SJCRH30 (cell line): Measurements from ENCODE around the gene DES. TPM values are rescaled to one million over a fixed set of nuclear protein-coding genes. Genes with fewer than 3 reads are reported as not detected.

ENCODE experiments used
- DNase-seq, 2 experiments: peaks; one replicate each; pipeline ENCODE4 v3.0.0-alpha.2; 2015 to 2020
- H3K27ac ChIP-seq: fragments of 250-450 bp; sonication (Bioruptor Pico); 2 replicates; pipeline ENCODE4 v1.5.1; 2020; ENCODE audit warnings: mild to moderate bottlenecking, moderate library complexity
- H3K27me3 ChIP-seq: fragments of 250-450 bp; sonication (Bioruptor Pico); 2 replicates; pipeline ENCODE4 v1.5.1; 2020; ENCODE audit warnings: mild to moderate bottlenecking, moderate library complexity
- H3K36me3 ChIP-seq: fragments of 250-450 bp; sonication (Bioruptor Pico); 2 replicates; pipeline ENCODE4 v1.5.1; 2020; ENCODE audit warnings: mild to moderate bottlenecking, moderate library complexity
- H3K4me1 ChIP-seq: fragments of 250-450 bp; sonication (Bioruptor Pico); 2 replicates; pipeline ENCODE4 v1.5.1; 2020; ENCODE audit warnings: mild to moderate bottlenecking, moderate library complexity
- H3K4me3 ChIP-seq: fragments of 250-450 bp; sonication (Bioruptor Pico); 2 replicates; pipeline ENCODE4 v1.5.1; 2020; ENCODE audit warnings: mild to moderate bottlenecking, moderate library complexity
- H3K9me3 ChIP-seq: fragments of 250-450 bp; sonication (Bioruptor Pico); replicated peaks from 2 replicates; pipeline ENCODE4 v1.5.1; 2020; ENCODE audit warnings: mild to moderate bottlenecking, moderate library complexity
- total RNA-seq: library from RNA; depleted of rRNA; stranded (reverse); fragments of >200 nt; shearing (Covaris generic); gene quantifications from 2 replicates; pipeline ENCODE4 v1.2.3, GENCODE V29; 2014

DES gene
- total RNA-seq, 1 experiment from 2014 or later, result 331 TPM

DNA sequence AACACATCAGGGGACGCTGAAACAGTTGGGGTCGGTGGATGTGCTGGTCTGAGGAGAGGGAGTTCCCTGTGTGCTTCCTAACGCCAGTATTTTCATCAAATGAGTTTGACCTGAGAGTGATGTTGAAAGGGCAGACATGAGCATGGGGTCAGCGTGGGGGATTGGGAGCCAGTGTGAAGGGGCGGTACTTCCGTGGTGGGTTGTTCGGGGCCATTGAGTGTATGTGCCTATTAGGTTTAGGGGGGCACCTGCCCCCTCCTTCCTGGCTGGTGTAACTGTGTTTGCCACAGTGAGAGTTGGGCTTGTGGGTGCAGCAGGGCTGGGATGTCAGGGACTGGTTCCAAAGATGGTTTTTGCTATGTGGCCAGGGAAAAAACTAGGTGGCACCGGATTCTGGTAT lies 40.8 kb downstream of the DES start:
- H3K4me3 ChIP-seq, result no peak overlapping the region
- no peak for DNase-seq
- H3K27ac ChIP-seq, result no peak overlapping the region
- no peaks in the 10 kb centered on the region for H3K9me3 ChIP-seq
- H3K4me1 ChIP-seq, result peaks cover 23% of the 10 kb centered on the region
- H3K36me3 ChIP-seq, result peaks cover 6% of the 10 kb centered on the region; the same call in 1 of the 2 replicates
- H3K27me3 ChIP-seq, result no peaks in the 10 kb centered on the region

DNA sequence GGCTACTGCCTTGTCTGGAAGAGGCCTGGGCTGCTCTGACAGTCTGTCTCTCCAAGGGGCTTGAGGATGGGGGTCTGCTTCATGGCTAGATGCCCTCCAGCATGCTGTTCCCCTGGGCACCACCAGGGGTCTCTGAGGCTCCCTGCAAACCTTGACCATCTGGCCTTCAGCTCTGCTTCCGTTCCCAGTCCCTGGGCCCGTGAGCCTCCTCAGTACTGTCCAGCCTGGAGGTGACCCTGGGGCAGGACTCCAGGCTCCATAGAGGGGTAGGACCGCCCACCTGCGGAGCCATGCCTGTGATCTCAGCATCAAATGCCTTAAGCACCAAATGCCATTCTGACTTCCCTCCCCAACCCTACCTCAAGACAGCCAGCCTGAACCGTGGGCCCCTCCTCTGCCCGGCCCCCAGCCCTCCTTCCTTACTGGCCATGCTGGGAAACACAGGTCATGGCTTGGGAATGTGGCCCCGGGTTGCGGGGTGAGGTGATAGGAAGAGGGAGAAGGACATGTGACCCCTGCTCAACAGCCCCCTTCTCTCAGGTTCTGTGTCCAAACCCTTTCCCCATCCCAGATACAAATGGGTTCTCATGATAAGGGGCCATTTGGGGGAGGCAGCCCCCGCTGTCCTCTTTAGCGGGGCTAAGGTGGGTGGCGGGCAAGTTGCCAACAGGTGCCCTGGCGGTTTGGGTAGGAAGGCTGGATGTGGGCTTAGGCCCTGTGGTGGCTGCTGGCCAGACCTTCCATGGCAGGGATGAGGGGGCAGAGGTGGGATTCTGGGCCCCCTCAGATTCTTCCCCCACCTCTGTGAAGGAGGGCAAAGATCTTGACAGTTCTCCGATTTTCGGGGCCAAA lies 41.5 kb downstream of the DES start:
- peak; percentile 70 to 80 for DNase-seq
- Histone ChIP-seq H3K36me3 (peaks cover 6% of the 10 kb centered on the region; the same call in 1 of the 2 replicates), H3K9me3 (no peaks in the 10 kb centered on the region), H3K4me3 (no peak overlapping the region), H3K27me3 (no peaks in the 10 kb centered on the region), H3K4me1 (peaks cover 16% of the 10 kb centered on the region), H3K27ac (no peak overlapping the region)

DNA sequence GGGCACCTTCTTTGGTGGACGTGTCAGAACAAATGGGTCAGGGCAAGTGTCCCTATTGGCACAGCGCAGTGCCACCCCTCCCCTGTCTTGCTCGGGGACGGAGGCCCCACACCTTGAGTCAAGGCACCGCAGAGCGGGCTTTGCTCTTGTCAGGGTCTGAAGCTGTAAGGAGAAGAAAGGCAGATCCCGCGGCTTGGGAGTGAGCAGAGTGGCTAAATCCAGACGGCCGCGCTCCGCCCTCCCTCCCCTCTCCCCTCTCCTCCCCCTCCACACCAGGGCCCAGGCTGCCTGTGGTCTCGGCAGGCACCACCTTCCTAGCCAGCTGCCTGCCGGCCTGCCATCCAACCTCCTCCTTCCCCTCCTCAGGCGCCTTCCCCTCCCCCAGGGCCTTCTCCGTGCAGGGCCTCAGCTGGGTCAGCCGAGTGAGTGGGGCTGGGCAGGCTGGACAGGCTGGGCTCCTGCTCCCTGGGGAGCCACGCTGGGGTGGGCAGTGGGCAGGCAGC lies 42.3 kb downstream of the DES start:
- Histone ChIP-seq H3K4me3 (no peak overlapping the region), H3K27me3 (no peaks in the 10 kb centered on the region), H3K9me3 (no peaks in the 10 kb centered on the region), H3K27ac (no peak overlapping the region), H3K4me1 (peaks cover 15% of the 10 kb centered on the region), H3K36me3 (peaks cover 6% of the 10 kb centered on the region; the same call in 1 of the 2 replicates)
- DNase-seq, result peak; percentile 91 to 92

DNA sequence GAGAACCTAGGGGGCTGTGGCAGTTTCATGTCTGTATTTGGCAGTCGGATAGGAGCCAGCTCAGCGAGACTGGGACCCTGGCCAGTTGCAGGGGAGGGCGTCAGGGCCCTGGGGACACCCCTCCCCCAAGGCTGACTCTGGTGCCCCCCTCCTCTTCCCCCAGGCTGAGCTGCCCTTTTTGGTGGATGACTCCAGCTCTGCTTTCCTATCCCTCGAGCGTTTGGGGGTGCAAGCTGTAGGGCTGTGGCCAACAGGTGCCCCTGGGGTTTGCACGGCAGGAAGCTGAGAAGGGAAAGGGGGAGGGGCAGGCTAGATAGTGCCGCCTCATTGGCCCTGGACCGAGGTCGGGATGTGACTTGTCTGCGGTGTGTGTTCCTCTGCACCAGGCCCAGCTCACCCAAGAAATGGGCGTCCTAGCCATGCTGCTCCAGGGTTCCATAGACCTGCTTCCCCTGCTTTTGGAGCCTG lies 42.9 kb downstream of the DES start:
- H3K27me3 ChIP-seq, result no peaks in the 10 kb centered on the region
- no peaks in the 10 kb centered on the region for H3K9me3 ChIP-seq
- peak; percentile 45 to 61 for DNase-seq
- no peak overlapping the region for H3K27ac ChIP-seq
- H3K36me3 ChIP-seq, result peaks cover 6% of the 10 kb centered on the region; the same call in 1 of the 2 replicates
- H3K4me1 ChIP-seq, result peaks cover 15% of the 10 kb centered on the region
- H3K4me3 ChIP-seq, result no peak overlapping the region

DNA sequence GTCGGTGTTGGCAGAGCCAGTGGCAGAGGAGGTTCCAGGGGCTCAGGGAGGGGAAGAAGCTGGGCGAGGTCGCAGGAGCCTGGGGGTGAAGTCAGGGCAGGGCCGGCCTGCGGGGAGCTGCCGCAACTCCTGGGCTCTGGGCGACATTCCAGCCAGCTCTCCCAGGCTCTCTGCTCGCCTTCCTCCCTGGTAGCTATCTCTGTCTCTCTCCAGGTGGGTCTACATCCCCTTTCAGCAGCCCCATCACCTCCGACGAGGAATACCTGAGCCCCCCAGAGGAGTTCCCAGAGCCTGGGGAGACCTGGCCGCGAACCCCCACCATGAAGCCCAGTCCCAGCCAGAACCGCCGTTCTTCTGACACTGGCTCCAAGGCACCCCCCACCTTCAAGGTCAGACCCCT lies 43.5 kb downstream of the DES start:
- H3K4me3 ChIP-seq, result no peak overlapping the region
- no peaks in the 10 kb centered on the region for H3K9me3 ChIP-seq
- peaks cover 15% of the 10 kb centered on the region for H3K4me1 ChIP-seq
- DNase-seq, result no peak
- no peak overlapping the region for H3K27ac ChIP-seq
- peaks cover 6% of the 10 kb centered on the region; the same call in 1 of the 2 replicates for H3K36me3 ChIP-seq
- no peaks in the 10 kb centered on the region for H3K27me3 ChIP-seq

DNA sequence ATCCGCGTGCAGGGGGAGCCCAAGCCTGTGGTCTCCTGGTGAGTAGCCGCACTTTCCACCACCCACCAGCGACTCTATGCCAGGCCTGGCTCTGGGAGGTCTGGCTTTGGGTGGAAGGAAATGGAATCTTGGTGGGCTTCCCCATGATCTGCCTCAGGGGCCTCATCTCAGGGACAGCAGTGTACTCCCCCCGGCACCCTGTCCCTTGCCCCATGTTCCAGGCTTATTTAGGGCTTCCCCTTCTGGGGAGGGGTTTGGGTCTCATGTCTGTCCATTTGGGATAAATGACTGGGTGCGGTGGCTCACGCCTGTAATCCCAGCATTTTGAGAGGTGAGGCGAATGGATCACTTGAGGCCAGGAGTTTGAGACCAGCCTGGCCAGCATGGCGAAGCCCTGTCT lies 44.2 kb downstream of the DES start:
- DNase-seq, result no peak
- Histone ChIP-seq H3K4me1 (peaks cover 15% of the 10 kb centered on the region), H3K27me3 (no peaks in the 10 kb centered on the region), H3K4me3 (no peak overlapping the region), H3K27ac (no peak overlapping the region), H3K36me3 (peaks cover 6% of the 10 kb centered on the region; the same call in 1 of the 2 replicates), H3K9me3 (no peaks in the 10 kb centered on the region)

DNA sequence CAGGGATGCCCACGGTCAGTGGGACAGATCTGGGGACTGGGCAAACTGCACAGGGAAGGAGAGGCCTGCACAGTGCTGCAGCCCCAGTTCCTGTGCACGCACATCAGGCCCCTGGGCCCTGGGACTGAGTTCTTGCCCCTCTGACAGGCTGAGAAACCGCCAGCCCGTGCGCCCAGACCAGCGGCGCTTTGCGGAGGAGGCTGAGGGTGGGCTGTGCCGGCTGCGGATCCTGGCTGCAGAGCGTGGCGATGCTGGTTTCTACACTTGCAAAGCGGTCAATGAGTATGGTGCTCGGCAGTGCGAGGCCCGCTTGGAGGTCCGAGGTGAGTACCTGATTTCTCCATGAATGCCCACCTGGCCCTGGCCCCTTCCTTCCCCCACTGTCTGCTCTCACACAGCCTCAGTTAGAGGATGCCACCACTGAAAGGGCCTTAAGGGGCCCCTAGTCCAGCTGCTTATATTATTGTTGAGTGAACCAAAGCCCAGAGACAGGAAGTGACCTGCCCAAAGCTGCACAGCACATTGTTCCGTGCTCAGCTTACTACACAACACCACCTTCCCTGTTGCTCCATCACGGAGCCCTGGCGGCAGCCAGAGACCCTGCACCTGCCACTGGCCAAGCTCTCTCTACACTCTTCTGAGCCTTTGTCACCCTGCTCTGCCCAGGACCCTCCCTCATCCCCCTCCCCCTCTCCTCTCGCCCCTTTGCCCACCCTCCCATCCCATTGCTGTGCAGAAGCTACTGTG lies 46.3 kb downstream of the DES start:
- no peak overlapping the region for H3K27ac ChIP-seq
- DNase-seq, result no peak
- H3K9me3 ChIP-seq, result no peaks in the 10 kb centered on the region
- peaks cover 6% of the 10 kb centered on the region; the same call in 1 of the 2 replicates for H3K36me3 ChIP-seq
- H3K4me3 ChIP-seq, result no peak overlapping the region
- no peaks in the 10 kb centered on the region for H3K27me3 ChIP-seq
- H3K4me1 ChIP-seq, result peaks cover 15% of the 10 kb centered on the region

DNA sequence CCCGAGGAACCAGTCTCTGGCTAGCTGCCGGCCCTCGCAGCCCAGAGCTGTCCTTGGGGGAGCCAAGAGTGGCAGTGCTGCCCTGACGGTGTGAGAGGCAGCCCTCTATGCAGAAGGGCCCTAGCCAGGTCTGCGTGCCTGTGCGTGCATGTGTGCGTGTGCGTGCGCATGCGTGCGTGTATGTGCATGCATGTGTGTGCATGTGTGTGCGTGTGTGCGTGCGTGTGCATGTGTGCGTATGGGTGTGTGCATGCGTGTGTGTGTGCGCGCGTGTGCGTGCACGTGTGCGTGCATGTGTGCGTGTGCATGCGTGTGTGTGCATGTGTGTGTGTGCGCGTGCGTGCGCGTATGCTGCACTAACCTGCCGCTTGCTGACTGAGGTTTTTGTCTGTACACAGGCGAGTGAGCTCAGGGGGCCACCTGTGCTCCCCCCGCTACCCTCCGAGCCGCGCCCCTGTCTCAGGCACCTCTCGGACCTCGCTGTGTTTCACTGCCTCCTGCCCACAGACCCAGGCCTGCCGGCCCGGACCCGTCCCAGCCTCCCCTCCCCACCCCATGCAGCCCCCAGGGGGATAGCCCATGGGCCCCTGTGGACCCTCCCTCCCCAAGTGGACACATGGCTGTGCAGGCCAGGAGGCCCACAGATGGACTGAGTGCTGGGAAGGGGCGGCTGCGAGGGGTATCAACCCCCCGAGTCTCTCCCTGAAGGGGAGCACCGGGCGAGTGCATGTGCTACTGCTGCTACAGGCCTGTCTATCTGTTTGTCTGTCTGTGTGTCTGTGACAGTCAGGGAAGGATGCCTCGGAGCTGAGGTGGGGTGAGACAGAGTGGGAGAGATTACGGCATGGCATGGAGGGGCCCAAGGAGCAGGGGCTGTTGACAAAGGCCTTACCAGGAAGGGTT lies 47.7 kb downstream of the DES start:
- Histone ChIP-seq H3K4me1 (peaks cover 6% of the 10 kb centered on the region), H3K27me3 (no peaks in the 10 kb centered on the region), H3K36me3 (peaks cover 6% of the 10 kb centered on the region; the same call in 1 of the 2 replicates), H3K27ac (no peak overlapping the region), H3K9me3 (no peaks in the 10 kb centered on the region), H3K4me3 (no peak overlapping the region)
- no peak for DNase-seq

DNA sequence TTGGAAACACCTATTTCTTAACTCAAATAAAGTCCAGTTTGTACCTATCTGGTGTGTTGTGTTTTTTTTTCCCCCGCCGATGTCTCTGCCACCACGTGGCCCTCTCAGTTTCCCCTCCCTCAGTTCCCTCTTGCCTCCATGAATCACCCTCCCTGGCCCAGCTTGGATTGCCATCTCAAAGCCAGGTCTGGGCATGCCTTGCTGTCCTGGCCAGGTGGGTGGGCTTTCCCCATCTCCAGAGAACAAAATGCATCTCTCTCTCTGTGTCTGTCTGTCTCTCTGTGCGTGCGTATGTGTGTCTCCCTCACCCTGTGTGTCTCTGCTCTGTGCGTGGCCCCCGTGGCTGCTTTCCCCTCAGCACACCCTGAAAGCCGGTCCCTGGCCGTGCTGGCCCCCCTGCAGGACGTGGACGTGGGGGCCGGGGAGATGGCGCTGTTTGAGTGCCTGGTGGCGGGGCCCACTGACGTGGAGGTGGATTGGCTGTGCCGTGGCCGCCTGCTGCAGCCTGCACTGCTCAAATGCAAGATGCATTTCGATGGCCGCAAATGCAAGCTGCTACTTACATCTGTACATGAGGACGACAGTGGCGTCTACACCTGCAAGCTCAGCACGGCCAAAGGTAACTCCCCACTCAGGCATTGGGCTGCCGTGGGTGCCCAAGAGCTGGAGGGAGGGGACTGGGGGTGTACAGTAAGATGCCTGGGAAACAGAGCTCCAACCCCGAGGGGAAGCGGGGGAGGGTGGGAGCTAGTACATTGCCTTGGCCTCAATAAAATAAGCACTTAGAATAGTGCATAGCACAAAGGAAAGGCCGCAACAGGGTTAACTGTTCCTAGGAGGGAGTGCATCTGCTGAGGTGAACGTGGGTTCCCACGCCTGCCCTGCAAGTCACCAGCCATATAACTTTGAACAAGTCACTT lies 48.9 kb downstream of the DES start:
- Histone ChIP-seq H3K9me3 (no peaks in the 10 kb centered on the region), H3K36me3 (peaks cover 3% of the 10 kb centered on the region; the same call in 1 of the 2 replicates), H3K27me3 (no peaks in the 10 kb centered on the region), H3K4me3 (no peak overlapping the region), H3K27ac (no peak overlapping the region), H3K4me1 (no peaks in the 10 kb centered on the region)
- DNase-seq, result no peak

DNA sequence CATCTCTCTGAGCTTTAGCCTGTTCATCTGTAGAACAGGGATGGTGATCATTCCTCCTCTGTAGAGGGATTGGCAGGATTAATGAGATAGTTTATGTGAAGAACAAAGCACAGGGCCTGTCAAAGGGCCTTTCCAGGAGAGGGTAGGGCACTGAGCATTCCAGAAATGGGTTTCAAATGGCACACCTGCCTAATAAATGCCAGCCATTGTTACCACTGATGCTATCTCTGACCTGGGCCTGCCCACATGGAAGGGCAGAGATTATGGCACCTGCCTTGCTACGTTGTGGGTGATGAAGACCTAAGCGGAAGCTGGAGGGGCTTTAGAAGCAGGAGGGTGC lies 49.5 kb downstream of the DES start:
- no peaks in the 10 kb centered on the region for H3K27me3 ChIP-seq
- no peaks in the 10 kb centered on the region for H3K4me1 ChIP-seq
- no peaks in the 10 kb centered on the region for H3K9me3 ChIP-seq
- H3K4me3 ChIP-seq, result no peak overlapping the region
- no peak for DNase-seq
- H3K36me3 ChIP-seq, result no peaks in the 10 kb centered on the region
- no peak overlapping the region for H3K27ac ChIP-seq

DNA sequence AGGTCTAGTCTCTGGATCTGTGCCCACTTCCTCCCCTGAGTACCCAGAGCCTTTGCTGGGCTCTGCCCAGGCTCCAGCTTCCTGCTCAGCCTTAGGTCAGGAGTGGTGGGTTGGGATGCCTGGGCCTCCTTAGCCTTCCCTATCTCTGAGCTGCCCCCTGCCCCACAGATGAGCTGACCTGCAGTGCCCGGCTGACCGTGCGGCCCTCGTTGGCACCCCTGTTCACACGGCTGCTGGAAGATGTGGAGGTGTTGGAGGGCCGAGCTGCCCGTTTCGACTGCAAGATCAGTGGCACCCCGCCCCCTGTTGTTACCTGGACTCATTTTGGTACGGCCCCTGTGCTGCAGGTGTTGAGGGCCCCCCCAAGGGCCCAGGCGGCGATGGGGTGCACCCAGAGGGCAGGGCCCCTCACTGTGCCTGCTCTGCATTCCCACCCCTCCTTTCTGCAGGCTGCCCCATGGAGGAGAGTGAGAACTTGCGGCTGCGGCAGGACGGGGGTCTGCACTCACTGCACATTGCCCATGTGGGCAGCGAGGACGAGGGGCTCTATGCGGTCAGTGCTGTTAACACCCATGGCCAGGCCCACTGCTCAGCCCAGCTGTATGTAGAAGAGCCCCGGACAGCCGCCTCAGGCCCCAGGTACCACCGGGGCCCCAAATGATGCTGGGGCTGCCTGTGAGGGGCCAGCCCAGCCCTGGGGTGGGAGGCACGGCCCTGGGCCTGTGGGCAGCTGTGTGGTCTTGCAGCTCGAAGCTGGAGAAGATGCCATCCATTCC lies 50.4 kb downstream of the DES start:
- H3K4me3 ChIP-seq, result no peak overlapping the region
- H3K36me3 ChIP-seq, result no peaks in the 10 kb centered on the region
- no peaks in the 10 kb centered on the region for H3K4me1 ChIP-seq
- no peak overlapping the region for H3K27ac ChIP-seq
- no peaks in the 10 kb centered on the region for H3K27me3 ChIP-seq
- DNase-seq, result no peak
- H3K9me3 ChIP-seq, result no peaks in the 10 kb centered on the region

DNA sequence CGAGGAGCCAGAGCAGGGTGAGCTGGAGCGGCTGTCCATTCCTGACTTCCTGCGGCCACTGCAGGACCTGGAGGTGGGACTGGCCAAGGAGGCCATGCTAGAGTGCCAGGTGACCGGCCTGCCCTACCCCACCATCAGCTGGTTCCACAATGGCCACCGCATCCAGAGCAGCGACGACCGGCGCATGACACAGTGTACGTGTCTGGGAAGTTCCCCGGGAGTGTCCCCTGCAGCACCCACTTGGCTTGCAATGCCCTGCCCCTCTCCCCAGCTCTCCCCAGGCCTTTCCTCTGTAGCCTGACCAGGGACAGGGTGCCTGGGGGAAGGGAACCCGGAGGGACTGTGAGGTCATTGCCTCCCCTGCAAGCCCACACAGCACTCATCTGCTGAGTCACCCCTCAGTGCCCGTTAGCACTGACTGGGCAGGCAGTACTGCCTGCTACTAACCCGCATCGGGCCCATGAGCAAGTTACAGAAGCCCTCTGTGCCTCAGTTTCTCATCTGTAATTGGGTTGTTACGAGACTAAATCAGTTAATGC lies 51.1 kb downstream of the DES start:
- no peak overlapping the region for H3K27ac ChIP-seq
- no peaks in the 10 kb centered on the region for H3K9me3 ChIP-seq
- no peaks in the 10 kb centered on the region for H3K4me1 ChIP-seq
- H3K4me3 ChIP-seq, result no peak overlapping the region
- H3K36me3 ChIP-seq, result no peaks in the 10 kb centered on the region
- H3K27me3 ChIP-seq, result no peaks in the 10 kb centered on the region
- no peak for DNase-seq

DNA sequence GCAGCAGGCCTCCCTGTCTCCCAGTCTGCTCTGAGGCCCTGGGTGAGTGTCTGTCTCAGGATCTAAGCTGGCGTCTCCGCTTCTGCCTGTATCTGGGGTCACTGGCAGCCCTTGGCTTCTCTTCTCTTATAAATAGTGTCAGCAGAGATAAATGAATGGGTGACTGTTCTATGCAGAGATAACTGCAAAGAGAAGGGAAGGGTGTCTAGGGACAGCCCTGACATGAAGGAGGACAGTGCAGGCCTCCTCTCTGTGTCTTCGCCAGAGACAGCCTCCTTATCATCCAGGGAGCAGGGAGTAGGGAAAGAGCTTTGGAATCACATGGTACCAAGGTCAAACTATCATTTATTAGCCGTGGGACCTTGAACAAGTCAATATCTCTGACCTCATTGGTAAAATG lies 52.3 kb downstream of the DES start:
- no peak overlapping the region for H3K4me3 ChIP-seq
- H3K27me3 ChIP-seq, result no peaks in the 10 kb centered on the region
- no peaks in the 10 kb centered on the region for H3K36me3 ChIP-seq
- no peaks in the 10 kb centered on the region for H3K9me3 ChIP-seq
- no peaks in the 10 kb centered on the region for H3K4me1 ChIP-seq
- DNase-seq, result no peak
- H3K27ac ChIP-seq, result no peak overlapping the region
